Calu3 (cell line): Measurements from ENCODE around the gene MACF1. TPM values are rescaled to one million over a fixed set of nuclear protein-coding genes. Genes with fewer than 3 reads are reported as not detected.
A peak's percentile ranks its signal among the peaks of the same experiment; 100 is the strongest.

Experiments used
- BruUV-seq: library from RNA; stranded (reverse); fragments of 400-500 nt; replicated peaks from 2 replicates; lab custom pipeline; 2021; lab: Mats Ljungman, UMichigan
- CTCF ChIA-PET: fragments of 300-600 bp; sonication (Branson Sonifier 250); formaldehyde crosslinking; loops from one replicate; lab custom pipeline; 2022; ENCODE audit warnings: antibody characterized with exemption; lab: Charles Lee
- DNase-seq: peaks from one replicate; pipeline ENCODE4 v3.0.0; 2022
- H3K27ac Mint-ChIP-seq: one replicate; pipeline ENCODE4 v1.8.0; 2022; ENCODE audit warnings: mixed read lengths; ENCODE audit not compliant: unreplicated experiment
- H3K27me3 Mint-ChIP-seq: one replicate; pipeline ENCODE4 v1.8.0; 2022; ENCODE audit warnings: mixed read lengths; ENCODE audit not compliant: unreplicated experiment
- H3K36me3 Mint-ChIP-seq: one replicate; pipeline ENCODE4 v1.8.0; 2022; ENCODE audit warnings: mild to moderate bottlenecking, moderate library complexity, mixed read lengths; ENCODE audit not compliant: insufficient read depth, unreplicated experiment
- H3K4me1 Mint-ChIP-seq: one replicate; pipeline ENCODE4 v1.8.0; 2022; ENCODE audit warnings: mild to moderate bottlenecking, low read depth, mixed read lengths; ENCODE audit not compliant: unreplicated experiment
- H3K4me3 Mint-ChIP-seq: one replicate; pipeline ENCODE4 v1.8.0; 2022; ENCODE audit warnings: mild to moderate bottlenecking, low read depth, moderate library complexity, mixed read lengths; ENCODE audit not compliant: unreplicated experiment
- H3K9me3 Mint-ChIP-seq: one replicate; pipeline ENCODE4 v1.8.0; 2022; ENCODE audit warnings: low read depth, mixed read lengths; ENCODE audit not compliant: unreplicated experiment
- CTCF ChIP-seq: fragments of 200-600 bp; IDR thresholded peaks from one replicate; pipeline ENCODE4 v1.8.0; 2022; ENCODE audit warnings: antibody characterized with exemption; ENCODE audit not compliant: unreplicated experiment
- intact Hi-C: fragments of 100-400 bp; cut with micrococcal nuclease; formaldehyde crosslinking; loops from one replicate; pipeline ENCODE4 v1.10.0; 2022; ENCODE audit not compliant: unreplicated experiment
- total RNA-seq: library from RNA; stranded (reverse); gene quantifications from 2 replicates; pipeline ENCODE4 v1.2.3, GENCODE V29; 2022

The MACF1 gene
- total RNA-seq, 1 experiment from 2014 or later = 705 TPM

GRCh38 chr1:39376656-39377055 lies 172.2 kb downstream of the MACF1 start:
- Mint-ChIP-seq H3K36me3 (peaks cover 8% of the 10 kb centered on the region), H3K9me3 (no peaks in the 10 kb centered on the region), H3K27me3 (no peaks in the 10 kb centered on the region), H3K4me3 (no peak overlapping the region), H3K4me1 (peaks cover 16% of the 10 kb centered on the region), H3K27ac (no peak overlapping the region)
- no peak for TF ChIP-seq CTCF
- CTCF ChIA-PET = interaction anchor here (1.1 to 3.4 kb wide), 2 partner anchors 34 to 35 kb away, joined by 4 to 55 read pairs; no protein-coding TSS in a partner anchor
- no peak for DNase-seq
- intact Hi-C loops = no loop called here
- no TSS peak for BruUV-seq

GRCh38 chr1:39378377-39378776 lies 173.9 kb downstream of the MACF1 start:
- no TSS peak for BruUV-seq
- no peak overlapping the region for H3K4me3 Mint-ChIP-seq
- no peaks in the 10 kb centered on the region for H3K9me3 Mint-ChIP-seq
- CTCF ChIA-PET = interaction anchor here (0.6 to 3.4 kb wide), 13 partner anchors 9 to 280 kb away, joined by 3 to 55 read pairs (median 7); no protein-coding TSS in a partner anchor
- peak; percentile 74 for DNase-seq
- no peaks in the 10 kb centered on the region for H3K27me3 Mint-ChIP-seq
- H3K27ac Mint-ChIP-seq = peak overlapping the region; percentile 26
- TF ChIP-seq CTCF = peak; percentile 46
- no peaks in the 10 kb centered on the region for H3K36me3 Mint-ChIP-seq
- intact Hi-C loops = loop anchor here (1.0 kb wide), 2 partner anchors 20 to 33 kb away; no protein-coding TSS in a partner anchor
- H3K4me1 Mint-ChIP-seq = peaks cover 16% of the 10 kb centered on the region

- H3K27ac Mint-ChIP-seq = peak overlapping the region; percentile 42
- no peak overlapping the region for H3K4me3 Mint-ChIP-seq
- TF ChIP-seq CTCF = no peak
- no peaks in the 10 kb centered on the region for H3K27me3 Mint-ChIP-seq
- H3K36me3 Mint-ChIP-seq = peaks cover 3% of the 10 kb centered on the region
- CTCF ChIA-PET = interaction anchor here (0.6 to 3.4 kb wide), 8 partner anchors 8 to 96 kb away, joined by 3 to 55 read pairs (median 8); no protein-coding TSS in a partner anchor
- H3K4me1 Mint-ChIP-seq = peaks cover 16% of the 10 kb centered on the region
- H3K9me3 Mint-ChIP-seq = no peaks in the 10 kb centered on the region
- intact Hi-C loops = no loop called here
- no TSS peak for BruUV-seq
- no peak for DNase-seq
Measured at GRCh38 chr1:39379187-39379586, 174.7 kb downstream of the MACF1 start.

GRCh38 chr1:39380036-39380435 lies 175.5 kb downstream of the MACF1 start:
- TF ChIP-seq CTCF = no peak
- Mint-ChIP-seq H3K27me3 (no peaks in the 10 kb centered on the region), H3K9me3 (no peaks in the 10 kb centered on the region), H3K27ac (no peak overlapping the region), H3K36me3 (peaks cover 4% of the 10 kb centered on the region), H3K4me3 (no peak overlapping the region), H3K4me1 (peaks cover 16% of the 10 kb centered on the region)
- intact Hi-C loops = no loop called here
- no peak for DNase-seq
- CTCF ChIA-PET = interaction anchor here (3.4 kb wide), 1 partner anchor 31 kb away, joined by 55 read pairs; no protein-coding TSS in a partner anchor
- no TSS peak for BruUV-seq
